HEK293T (cell line): ENCODE data around the gene ATP5F1D.

Experiments used
- CTCF ChIA-PET: fragments of 350-600 bp; formaldehyde crosslinking; extraction: SDS; loops from one replicate; lab custom pipeline; 2021; ENCODE audit warnings: antibody characterized with exemption, inconsistent platforms; lab: Yijun Ruan, JAX
- POLR2A ChIA-PET: fragments of 350-600 bp; formaldehyde crosslinking; extraction: SDS; loops from one replicate; lab custom pipeline; 2020; ENCODE audit warnings: antibody characterized with exemption, inconsistent platforms; lab: Yijun Ruan, JAX
- DNase-seq: peaks from one replicate; pipeline ENCODE4 v3.0.0; 2012; ENCODE audit warnings: mixed read lengths; ENCODE audit errors: extremely low spot score
- ARNT ChIP-seq: fragments of 450-650 bp; IDR thresholded peaks from 2 replicates; pipeline ENCODE4 v1.6.1; 2017; ENCODE audit warnings: mild to moderate bottlenecking
- BHLHE40 ChIP-seq: fragments of 450-650 bp; IDR thresholded peaks from 2 replicates; pipeline ENCODE4 v1.6.1; 2016; ENCODE audit warnings: mild to moderate bottlenecking, moderate library complexity, borderline replicate concordance
- CTBP1 ChIP-seq: fragments of 450-650 bp; IDR thresholded peaks from 2 replicates; pipeline ENCODE4 v1.6.1; 2016; ENCODE audit warnings: borderline replicate concordance
- ELF4 ChIP-seq: fragments of 450-650 bp; IDR thresholded peaks from 2 replicates; pipeline ENCODE4 v1.6.1; 2017; ENCODE audit warnings: antibody characterized with exemption
- FOXA1 ChIP-seq: fragments of 450-650 bp; IDR thresholded peaks from 2 replicates; pipeline ENCODE4 v1.6.1; 2016; ENCODE audit warnings: mild to moderate bottlenecking
- FOXK2 ChIP-seq: fragments of 450-650 bp; IDR thresholded peaks from 2 replicates; pipeline ENCODE4 v1.6.1; 2016; ENCODE audit warnings: mild to moderate bottlenecking
- FOXM1 ChIP-seq: fragments of 450-650 bp; IDR thresholded peaks from 2 replicates; pipeline ENCODE4 v1.6.1; 2017; ENCODE audit warnings: mild to moderate bottlenecking, borderline replicate concordance
- HDGF ChIP-seq: fragments of 450-650 bp; IDR thresholded peaks from 2 replicates; pipeline ENCODE4 v1.6.1; 2017; ENCODE audit warnings: antibody characterized with exemption, borderline replicate concordance
- L3MBTL2 ChIP-seq: fragments of 450-650 bp; conservative IDR thresholded peaks from 2 replicates; pipeline ENCODE4 v1.6.1; 2016; ENCODE audit warnings: mild to moderate bottlenecking
- LEF1 ChIP-seq: fragments of 450-650 bp; IDR thresholded peaks from 2 replicates; pipeline ENCODE4 v1.6.1; 2017; ENCODE audit warnings: mild to moderate bottlenecking, borderline replicate concordance
- NFRKB ChIP-seq: fragments of 450-650 bp; IDR thresholded peaks from 2 replicates; pipeline ENCODE4 v1.6.1; 2016; ENCODE audit warnings: mild to moderate bottlenecking, moderate library complexity
- PKNOX1 ChIP-seq: fragments of 450-650 bp; IDR thresholded peaks from 2 replicates; pipeline ENCODE4 v1.6.1; 2016
- SP1 ChIP-seq: fragments of 450-650 bp; IDR thresholded peaks from 2 replicates; pipeline ENCODE4 v1.6.1; 2017
- SUZ12 ChIP-seq: fragments of 450-650 bp; IDR thresholded peaks from 2 replicates; pipeline ENCODE4 v1.6.1; 2016; ENCODE audit warnings: mild to moderate bottlenecking
- TARDBP ChIP-seq: fragments of 450-650 bp; IDR thresholded peaks from 2 replicates; pipeline ENCODE4 v1.6.1; 2016
- ZNF384 ChIP-seq: fragments of 450-650 bp; IDR thresholded peaks from 2 replicates; pipeline ENCODE4 v1.6.1; 2016

ATP5F1D gene

GRCh38 chr19:1255186-1256161 is 13.9 kb downstream of the ATP5F1D start:
- ChIA-PET CTCF (interaction anchor here (2.3 kb wide), 1 partner anchor 11 kb away, joined by 11 read pairs; no protein-coding TSS in a partner anchor), POLR2A (interaction anchor here (1.2 to 7.8 kb wide), 3 partner anchors 12 to 18 kb away, joined by 4 to 157 read pairs (median 6); partner anchors contain the start of gene CIRBP)
- DNase-seq = no peak
- TF ChIP-seq CTBP1 = no peak
- no peak for TF ChIP-seq ZNF384
- TF ChIP-seq SUZ12 = no peak
- no peak for TF ChIP-seq PKNOX1
- TF ChIP-seq FOXM1 = no peak
- no peak for TF ChIP-seq ARNT
- no peak for TF ChIP-seq SP1
- no peak for TF ChIP-seq L3MBTL2
- no peak for TF ChIP-seq FOXK2
- no peak for TF ChIP-seq TARDBP
- TF ChIP-seq HDGF = no peak
- no peak for TF ChIP-seq ELF4
- no peak for TF ChIP-seq NFRKB
- no peak for TF ChIP-seq BHLHE40

- no peak for TF ChIP-seq HDGF
- TF ChIP-seq BHLHE40 = no peak
- no peak for TF ChIP-seq ZNF384
- TF ChIP-seq SP1 = no peak
- no peak for TF ChIP-seq PKNOX1
- no peak for TF ChIP-seq NFRKB
- TF ChIP-seq TARDBP = no peak
- TF ChIP-seq FOXA1 = no peak
- TF ChIP-seq FOXK2 = no peak
- no peak for TF ChIP-seq L3MBTL2
- no peak for TF ChIP-seq FOXM1
- TF ChIP-seq LEF1 = no peak
- no peak for DNase-seq
- ChIA-PET CTCF (interaction anchor here (2.3 kb wide), 1 partner anchor 10 kb away, joined by 11 read pairs; no protein-coding TSS in a partner anchor), POLR2A (interaction anchor here (1.2 to 7.8 kb wide), 3 partner anchors 13 to 17 kb away, joined by 6 to 157 read pairs (median 8); partner anchors contain the start of gene CIRBP)
Measured at GRCh38 chr19:1256646-1257474, 15.3 kb downstream of the ATP5F1D start.

GRCh38 chr19:1257475-1258162 is 16.1 kb downstream of the ATP5F1D start:
- TF ChIP-seq CTBP1 (no peak), SUZ12 (no peak), TARDBP (no peak), FOXA1 (no peak), SP1 (no peak), FOXK2 (no peak), NFRKB (no peak)
- CTCF ChIA-PET = interaction anchor here (2.3 kb wide), 1 partner anchor 9 kb away, joined by 11 read pairs; no protein-coding TSS in a partner anchor
- no peak for DNase-seq
- POLR2A ChIA-PET = interaction anchor here (2.9 to 7.8 kb wide), 2 partner anchors 12 to 16 kb away, joined by 8 to 157 read pairs; partner anchors contain the start of gene CIRBP

- ChIA-PET POLR2A (interaction anchor here (2.9 to 7.8 kb wide), 2 partner anchors 11 to 16 kb away, joined by 8 to 157 read pairs; partner anchors contain the start of gene CIRBP), CTCF (interaction anchor here (2.3 kb wide), 1 partner anchor 9 kb away, joined by 11 read pairs; no protein-coding TSS in a partner anchor)
- DNase-seq = no peak
- TF ChIP-seq ELF4 (no peak), SP1 (no peak), ZNF384 (no peak), FOXK2 (no peak), BHLHE40 (no peak), FOXM1 (no peak), CTBP1 (no peak), PKNOX1 (no peak), L3MBTL2 (no peak), LEF1 (no peak), FOXA1 (no peak), ARNT (no peak), SUZ12 (no peak), TARDBP (no peak), NFRKB (no peak), HDGF (no peak)
Measured at GRCh38 chr19:1258163-1258492, 16.6 kb downstream of the ATP5F1D start.
